Liver (tissue), 9 donors: ENCODE measurements around the gene ELOA. TPM values are rescaled to one million over a fixed set of nuclear protein-coding genes. Genes with fewer than 3 reads are reported as not detected.

Experiments used
- DNase-seq: peaks from one replicate; pipeline ENCODE4 v3.0.0-alpha.2; 2017; ENCODE audit warnings: low spot score
- H3K27ac ChIP-seq, 2 donors: one replicate each; pipeline ENCODE4 v1.7.0; 2013; ENCODE audit warnings: inconsistent platforms in 2 of 2, low read length in 2 of 2, control low read depth in 1 of 2, low read depth in 1 of 2, mild to moderate bottlenecking in 1 of 2
- H3K27me3 ChIP-seq, 4 donors: one replicate each; pipeline versions ENCODE4 v1.6.1 to v1.7.0; 2013; ENCODE audit warnings: low read length in 3 of 4, inconsistent platforms in 1 of 4, mild to moderate bottlenecking in 1 of 4, moderate library complexity in 1 of 4; ENCODE audit not compliant: control insufficient read depth in 4 of 4, insufficient read depth in 4 of 4
- H3K36me3 ChIP-seq, 4 donors: one replicate each; pipeline versions ENCODE4 v1.6.1 to v1.7.0; 2013; ENCODE audit warnings: low read length in 3 of 4, mild to moderate bottlenecking in 3 of 4, low read depth in 1 of 4, moderate library complexity in 1 of 4; ENCODE audit not compliant: control insufficient read depth in 4 of 4, insufficient read depth in 3 of 4
- H3K4me1 ChIP-seq, 4 donors: one replicate each; pipeline versions ENCODE4 v1.6.1 to v1.7.0; 2013; ENCODE audit warnings: low read length in 3 of 4, mild to moderate bottlenecking in 3 of 4, moderate library complexity in 1 of 4; ENCODE audit not compliant: control insufficient read depth in 4 of 4, insufficient read depth in 4 of 4
- H3K4me3 ChIP-seq, 3 donors: one replicate each; pipeline versions ENCODE4 v1.6.1 to v1.7.0; 2013; ENCODE audit warnings: low read length in 3 of 3, control low read depth in 1 of 3, low read depth in 1 of 3, mild to moderate bottlenecking in 1 of 3
- H3K9ac ChIP-seq, 2 donors: one replicate each; pipeline ENCODE4 v1.7.0; 2013; ENCODE audit warnings: low read length in 2 of 2, mild to moderate bottlenecking in 2 of 2, moderate library complexity in 2 of 2, control low read depth in 1 of 2, low read depth in 1 of 2
- H3K9me3 ChIP-seq, 4 donors: one replicate each; pipeline versions ENCODE4 v1.6.1 to v1.7.0; 2013; ENCODE audit warnings: low read length in 3 of 4; ENCODE audit not compliant: control insufficient read depth in 4 of 4
- RAD21 ChIP-seq, 2 donors: IDR thresholded peaks; 2 replicates each; pipeline ENCODE4 v1.6.1; 2016; ENCODE audit warnings: antibody characterized with exemption in 2 of 2, mild to moderate bottlenecking in 2 of 2
- YY1 ChIP-seq: IDR thresholded peaks from 2 replicates; pipeline ENCODE4 v1.6.1; 2016; ENCODE audit warnings: antibody characterized with exemption, mild to moderate bottlenecking
- WGBS: extraction: QIAGEN DNeasy Blood & Tissue Kit; methylation state at CpG from one replicate; pipeline ENCODE4 v1.1.7; 2013; 5-methylcytosine and 5-hydroxymethylcytosine counted together
- polyA plus RNA-seq, 2 donors: library from polyadenylated mRNA; stranded (reverse) in 1 of 2; unstranded in 1 of 2; fragments of 200-250 nt in 1 of 2; fragments of >200 nt in 1 of 2; fragmentation: Nextera tagmentation in 1 of 2; extraction: Ambion mirVana in 1 of 2; gene quantifications; one replicate each; pipeline versions ENCODE4 v1.2.1 to v1.2.3, GENCODE V29; 2013 to 2015
- total RNA-seq, 2 donors: library from RNA; depleted of rRNA; stranded (reverse); fragments of >200 nt; gene quantifications; one replicate each; pipeline ENCODE4 v1.2.3, GENCODE V29; 2014
- TF ChIP-seq, protein P1 (sequence below): fragments of 150-350 bp; IDR thresholded peaks from 2 replicates; pipeline ENCODE4 v1.5.1; 2017; ENCODE audit warnings: improper control_type of control experiment, low read depth, low read length; ENCODE audit not compliant: missing input control
- donor health status: healthy.
- donor health status: healthy.
- donor health status: healthy.
- donor health status: healthy.
- donor health status: healthy.

The ELOA gene
- total and polyA plus RNA-seq, 4 donors: 11.1 to 34.9 (median 24.3) TPM

DNA sequence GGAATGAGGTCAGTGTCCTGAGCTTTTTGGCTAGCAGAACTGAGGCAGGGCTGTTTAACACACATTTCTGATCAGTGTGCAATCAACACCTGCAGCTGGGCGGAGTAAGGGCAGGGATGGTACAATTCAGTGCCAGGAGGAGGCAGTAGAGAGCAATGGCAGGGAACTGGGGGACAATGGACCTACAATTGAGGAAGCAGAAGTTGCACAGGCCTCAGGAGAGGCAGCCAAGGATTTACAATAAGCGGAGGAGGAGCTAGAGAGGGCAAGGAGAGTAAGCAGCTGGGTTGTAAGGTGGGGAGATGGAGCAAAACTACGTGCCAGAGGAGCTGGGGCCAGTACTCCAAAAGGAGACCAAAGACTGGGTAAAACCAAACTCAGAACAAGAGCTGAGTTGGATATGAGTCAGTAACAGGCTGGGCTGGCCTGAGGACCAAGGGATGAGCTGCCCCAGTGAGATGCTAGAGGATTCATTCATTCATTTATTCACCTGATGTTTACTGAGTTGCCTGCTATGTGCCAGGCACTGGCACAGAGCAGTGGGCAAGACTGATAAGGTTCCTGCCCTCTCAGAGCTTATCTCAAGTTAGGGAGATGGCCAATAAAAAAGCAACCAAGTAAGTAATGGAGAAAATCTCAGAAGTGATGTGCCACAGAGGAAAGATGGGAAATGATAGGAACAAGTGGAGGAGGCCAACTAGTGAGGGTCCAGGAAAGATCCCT is 67.7 kb downstream of the ELOA start:
- Histone ChIP-seq H3K4me3 (no peak overlapping the region), H3K27me3 (no peaks in the 10 kb centered on the region), H3K27ac (no peak overlapping the region), H3K4me1 (peaks cover 0 to 20% (median 16%) of the 10 kb centered on the region in 4 donors), H3K36me3 (peaks cover 4 to 41% (median 31%) of the 10 kb centered on the region in 4 donors), H3K9ac (no peak overlapping the region), H3K9me3 (no peaks in the 10 kb centered on the region)
- peak; percentile 74 for DNase-seq
- TF ChIP-seq, protein P1, sequence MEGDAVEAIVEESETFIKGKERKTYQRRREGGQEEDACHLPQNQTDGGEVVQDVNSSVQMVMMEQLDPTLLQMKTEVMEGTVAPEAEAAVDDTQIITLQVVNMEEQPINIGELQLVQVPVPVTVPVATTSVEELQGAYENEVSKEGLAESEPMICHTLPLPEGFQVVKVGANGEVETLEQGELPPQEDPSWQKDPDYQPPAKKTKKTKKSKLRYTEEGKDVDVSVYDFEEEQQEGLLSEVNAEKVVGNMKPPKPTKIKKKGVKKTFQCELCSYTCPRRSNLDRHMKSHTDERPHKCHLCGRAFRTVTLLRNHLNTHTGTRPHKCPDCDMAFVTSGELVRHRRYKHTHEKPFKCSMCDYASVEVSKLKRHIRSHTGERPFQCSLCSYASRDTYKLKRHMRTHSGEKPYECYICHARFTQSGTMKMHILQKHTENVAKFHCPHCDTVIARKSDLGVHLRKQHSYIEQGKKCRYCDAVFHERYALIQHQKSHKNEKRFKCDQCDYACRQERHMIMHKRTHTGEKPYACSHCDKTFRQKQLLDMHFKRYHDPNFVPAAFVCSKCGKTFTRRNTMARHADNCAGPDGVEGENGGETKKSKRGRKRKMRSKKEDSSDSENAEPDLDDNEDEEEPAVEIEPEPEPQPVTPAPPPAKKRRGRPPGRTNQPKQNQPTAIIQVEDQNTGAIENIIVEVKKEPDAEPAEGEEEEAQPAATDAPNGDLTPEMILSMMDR: peak; percentile 48
- TF ChIP-seq RAD21 (IDR thresholded peaks at IDR 0.05) (peak; percentile 71 to 84), YY1 (no peak)
- WGBS: 78% methylated on average over 3 of the region's 3 CpGs

Other genes with a start within 250 kb of the ELOA start
- 10 to 100 TPM in 1 of 2 donors, under 1 TPM in 1; 0.08 to 79.9 TPM for gene E2F2, start 212.2 kb upstream of the ELOA start, total RNA-seq
- gene E2F2, start 212.2 kb upstream of the ELOA start, polyA plus RNA-seq: under 1 TPM; 0.36 to 0.53 TPM
- 10 to 100 TPM; 21.6 to 38.6 TPM for gene ID3, start 184.0 kb upstream of the ELOA start, total RNA-seq
- 10 to 100 TPM; 37.3 to 42.6 TPM for gene ID3, start 184.0 kb upstream of the ELOA start, polyA plus RNA-seq
- gene RPL11, start 51.7 kb upstream of the ELOA start, total RNA-seq: 100 to 1,000 TPM; 270 to 689 TPM
- gene RPL11, start 51.7 kb upstream of the ELOA start, polyA plus RNA-seq: 100 to 1,000 TPM; 313 to 816 TPM
- 10 to 100 TPM; 28.4 to 86.4 TPM for gene PITHD1, start 34.9 kb downstream of the ELOA start, total RNA-seq
- 10 to 100 TPM; 17.1 to 21.1 TPM for gene PITHD1, start 34.9 kb downstream of the ELOA start, polyA plus RNA-seq
- gene LYPLA2, start 47.7 kb downstream of the ELOA start, total RNA-seq: 10 to 100 TPM; 26.3 to 33.9 TPM
- 10 to 100 TPM; 52.6 to 71.1 TPM for gene LYPLA2, start 47.7 kb downstream of the ELOA start, polyA plus RNA-seq
- gene GALE, start 57.3 kb downstream of the ELOA start, total RNA-seq: 10 to 100 TPM; 22.9 to 43.4 TPM
- gene GALE, start 57.3 kb downstream of the ELOA start, polyA plus RNA-seq: 10 to 100 TPM; 37.0 to 40.4 TPM
- 100 to 1,000 TPM in 1 of 2 donors, 10 to 100 TPM in 1; 68.2 to 111 TPM for gene HMGCL, start 82.0 kb downstream of the ELOA start, total RNA-seq
- gene HMGCL, start 82.0 kb downstream of the ELOA start, polyA plus RNA-seq: 100 to 1,000 TPM; 187 to 198 TPM
- 10 to 100 TPM; 33.8 to 58.0 TPM for gene FUCA1, start 124.8 kb downstream of the ELOA start, total RNA-seq
- gene FUCA1, start 124.8 kb downstream of the ELOA start, polyA plus RNA-seq: 10 to 100 TPM; 39.2 to 50.2 TPM
- gene CNR2, start 169.9 kb downstream of the ELOA start, total RNA-seq: under 1 TPM; 0.08 to 0.28 TPM
- under 1 TPM; 0.03 to 0.10 TPM for gene CNR2, start 169.9 kb downstream of the ELOA start, polyA plus RNA-seq
- 10 to 100 TPM; 46.5 to 63.6 TPM for gene PNRC2, start 216.4 kb downstream of the ELOA start, total RNA-seq
- 10 to 100 TPM; 24.9 to 26.0 TPM for gene PNRC2, start 216.4 kb downstream of the ELOA start, polyA plus RNA-seq
- 10 to 100 TPM; 58.8 to 77.5 TPM for gene SRSF10, start 236.9 kb downstream of the ELOA start, total RNA-seq
- gene SRSF10, start 236.9 kb downstream of the ELOA start, polyA plus RNA-seq: 10 to 100 TPM; 29.9 to 68.7 TPM